GM20000 (cell line): Measurements from ENCODE around the gene C1GALT1.
A peak's percentile ranks its signal among the peaks of the same experiment; 100 is the strongest.
"Not testable (repeated sequence)": the region's sequence is repeated elsewhere in the genome, so short reads cannot be mapped to it uniquely, and the experiment has no call there.

Experiments
- DNase-seq: peaks from one replicate; pipeline ENCODE4 v3.0.0; 2012; ENCODE audit warnings: low spot score
- TF ChIP-seq, protein P1 (sequence below): IDR thresholded peaks from 2 replicates; pipeline ENCODE4 v1.5.1; 2012; ENCODE audit warnings: mild to moderate bottlenecking, control low read depth; ENCODE audit errors: extremely low read depth, missing control alignments

The C1GALT1 gene

DNA sequence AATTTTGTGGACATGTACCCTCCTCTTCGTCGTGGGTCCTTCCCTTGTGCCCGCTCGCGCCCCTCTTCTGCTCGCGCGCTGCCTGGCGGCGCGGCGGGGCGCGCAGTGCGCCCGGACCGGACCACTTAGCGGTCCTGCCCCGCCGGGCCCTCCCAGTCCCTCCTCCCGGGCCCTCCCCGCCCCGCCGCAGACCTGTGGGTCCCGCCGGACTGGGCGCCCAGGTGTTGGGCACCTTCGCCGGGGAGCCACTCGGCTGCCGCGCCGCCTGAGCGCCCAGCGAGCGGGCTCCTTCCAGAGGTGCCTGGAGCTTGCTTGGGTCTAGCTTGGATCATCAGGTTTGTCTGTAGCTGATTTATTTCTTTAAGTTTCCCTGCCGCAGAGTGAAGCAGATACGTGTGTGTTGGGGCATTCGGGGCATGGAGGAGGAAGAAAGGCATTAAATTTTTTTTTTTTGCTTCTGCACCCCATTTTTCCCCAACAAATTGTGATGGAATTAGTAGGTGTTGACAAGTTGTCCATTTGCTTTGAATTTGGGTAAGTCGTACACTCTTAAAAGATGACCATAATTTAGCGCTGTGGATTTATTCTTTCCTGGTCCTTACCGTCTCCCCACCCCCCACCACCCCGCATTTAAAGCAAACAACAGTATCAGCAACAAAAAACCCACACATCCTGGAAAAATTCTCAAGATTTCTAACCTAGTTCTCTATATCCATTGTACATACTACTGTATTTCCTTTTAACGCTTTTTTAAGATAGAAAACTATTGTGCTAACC lies 905 bp downstream of the C1GALT1 start:
- peak; percentile 66 for DNase-seq

DNA sequence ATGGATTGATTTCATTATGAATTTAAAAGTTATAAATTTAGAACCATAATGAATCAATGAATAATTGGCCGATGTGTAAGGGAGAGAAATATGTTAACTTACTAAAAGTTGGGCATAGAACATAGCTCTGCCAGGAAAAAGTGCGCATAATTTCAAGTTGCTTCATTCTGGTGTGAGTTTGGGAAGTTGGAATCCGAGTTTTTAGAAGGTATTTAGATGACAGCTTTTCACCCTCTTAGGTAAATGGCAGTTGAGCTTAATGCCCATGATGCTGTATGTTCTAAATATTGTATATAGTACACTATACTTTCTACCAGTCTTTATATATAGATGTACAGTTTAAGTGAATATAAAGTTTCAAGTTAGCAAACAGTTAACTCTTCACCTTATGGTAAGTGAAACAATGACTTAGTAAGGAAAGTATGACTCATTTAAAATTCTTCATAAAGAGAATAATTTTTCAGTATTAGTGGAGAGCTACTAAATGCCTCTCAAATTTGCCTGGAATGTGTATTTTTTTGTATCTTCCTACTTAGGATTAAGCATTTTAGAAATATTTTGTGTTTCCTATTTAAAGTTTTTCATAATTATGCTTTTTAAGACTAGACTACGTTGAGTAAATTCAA lies 1.6 kb downstream of the C1GALT1 start:
- DNase-seq = peak; percentile 28
- TF ChIP-seq, protein P1, sequence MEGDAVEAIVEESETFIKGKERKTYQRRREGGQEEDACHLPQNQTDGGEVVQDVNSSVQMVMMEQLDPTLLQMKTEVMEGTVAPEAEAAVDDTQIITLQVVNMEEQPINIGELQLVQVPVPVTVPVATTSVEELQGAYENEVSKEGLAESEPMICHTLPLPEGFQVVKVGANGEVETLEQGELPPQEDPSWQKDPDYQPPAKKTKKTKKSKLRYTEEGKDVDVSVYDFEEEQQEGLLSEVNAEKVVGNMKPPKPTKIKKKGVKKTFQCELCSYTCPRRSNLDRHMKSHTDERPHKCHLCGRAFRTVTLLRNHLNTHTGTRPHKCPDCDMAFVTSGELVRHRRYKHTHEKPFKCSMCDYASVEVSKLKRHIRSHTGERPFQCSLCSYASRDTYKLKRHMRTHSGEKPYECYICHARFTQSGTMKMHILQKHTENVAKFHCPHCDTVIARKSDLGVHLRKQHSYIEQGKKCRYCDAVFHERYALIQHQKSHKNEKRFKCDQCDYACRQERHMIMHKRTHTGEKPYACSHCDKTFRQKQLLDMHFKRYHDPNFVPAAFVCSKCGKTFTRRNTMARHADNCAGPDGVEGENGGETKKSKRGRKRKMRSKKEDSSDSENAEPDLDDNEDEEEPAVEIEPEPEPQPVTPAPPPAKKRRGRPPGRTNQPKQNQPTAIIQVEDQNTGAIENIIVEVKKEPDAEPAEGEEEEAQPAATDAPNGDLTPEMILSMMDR = no peak

More for the DNA sequence above, 905 bp downstream of the C1GALT1 start:
- TF ChIP-seq, protein P1 = no peak

DNA sequence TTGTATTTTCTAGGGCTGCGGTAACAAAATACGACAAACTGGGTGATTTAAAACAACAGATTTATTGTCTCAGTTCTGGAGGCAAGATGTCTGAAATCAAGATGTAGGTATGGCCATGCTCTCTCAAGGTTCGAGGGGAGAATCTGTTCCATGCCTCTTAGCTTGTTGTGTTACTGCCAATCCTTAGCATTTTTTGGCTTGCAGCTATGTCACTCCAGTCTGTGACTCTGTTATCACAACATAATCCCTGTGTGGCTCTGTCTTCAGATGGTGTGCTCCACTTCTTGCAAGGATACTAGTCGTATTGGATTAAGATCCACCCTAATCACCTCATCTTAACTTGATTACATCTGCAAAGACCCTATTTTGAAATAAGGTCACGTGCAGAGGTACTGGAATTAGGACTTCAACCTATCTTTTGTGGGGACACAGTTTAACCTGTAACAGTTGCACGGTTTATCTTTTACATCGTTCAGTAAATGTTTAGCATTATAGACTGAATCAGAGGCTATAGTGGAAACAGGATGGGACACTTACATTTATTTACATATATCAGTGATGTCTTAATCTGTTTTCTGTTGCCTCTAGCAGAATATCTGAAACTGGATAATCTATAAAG lies 3.1 kb downstream of the C1GALT1 start:
- DNase-seq = no peak

DNA sequence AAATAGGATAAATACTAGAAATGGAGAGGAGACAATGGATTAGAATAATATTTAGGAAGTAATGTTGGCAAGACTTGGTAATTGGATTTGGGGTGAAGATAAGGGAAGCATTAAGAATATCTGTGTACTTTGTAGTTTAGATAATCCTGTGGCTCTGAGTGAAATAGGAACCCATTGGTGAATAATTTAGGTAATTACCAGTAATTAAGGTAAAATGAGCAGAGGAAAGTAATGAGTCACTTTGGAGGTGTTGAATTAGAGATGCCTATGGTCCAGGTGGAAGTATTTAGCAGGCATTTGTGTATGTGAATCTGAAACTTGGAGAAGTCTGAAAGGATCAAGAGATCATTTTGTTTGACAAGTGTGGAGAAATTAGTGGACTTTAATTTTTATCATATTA lies 5.7 kb downstream of the C1GALT1 start:
- DNase-seq = no peak
- TF ChIP-seq, protein P1 = no peak

More for the DNA sequence above, 3.1 kb downstream of the C1GALT1 start:
- TF ChIP-seq, protein P1 = no peak

DNA sequence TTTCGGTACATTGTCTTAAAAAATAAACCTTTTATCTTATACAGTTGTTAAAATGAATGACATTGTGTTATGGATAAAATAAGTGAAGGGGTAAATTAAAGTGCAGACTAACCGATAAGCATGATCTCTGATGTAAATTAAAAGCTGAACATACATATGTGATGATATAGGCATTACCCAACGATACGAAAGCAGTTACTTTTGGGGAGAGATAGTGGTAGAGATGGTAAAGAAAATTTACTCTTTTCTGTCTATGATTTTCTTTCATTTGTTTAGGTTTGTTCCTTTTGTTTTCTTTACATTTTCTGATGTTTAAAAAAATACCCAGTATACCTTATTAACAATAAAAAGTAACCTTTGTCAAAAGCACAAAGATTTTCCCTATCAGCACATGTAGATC lies 6.4 kb downstream of the C1GALT1 start:
- TF ChIP-seq, protein P1 = no peak
- DNase-seq = no peak

DNA sequence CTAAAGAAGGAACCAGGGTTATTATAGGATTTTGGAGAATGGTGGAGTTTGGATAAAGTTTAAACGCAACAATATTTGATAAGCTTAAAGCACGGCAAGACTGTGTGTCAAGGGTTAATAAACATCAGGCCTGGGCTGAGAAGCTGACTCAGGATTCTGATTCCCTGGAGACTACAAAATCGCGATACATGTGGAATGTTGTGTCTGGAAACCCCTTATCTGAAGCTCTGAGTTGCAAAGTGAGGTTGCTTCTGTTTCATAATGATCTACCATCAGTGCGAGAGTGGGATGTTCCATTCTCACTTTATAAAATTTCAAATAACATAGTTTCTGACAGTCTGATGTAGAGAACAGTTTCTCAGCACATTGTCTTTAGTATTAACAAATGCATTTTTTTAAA lies 7.8 kb downstream of the C1GALT1 start:
- DNase-seq = no peak
- TF ChIP-seq, protein P1 = no peak

DNA sequence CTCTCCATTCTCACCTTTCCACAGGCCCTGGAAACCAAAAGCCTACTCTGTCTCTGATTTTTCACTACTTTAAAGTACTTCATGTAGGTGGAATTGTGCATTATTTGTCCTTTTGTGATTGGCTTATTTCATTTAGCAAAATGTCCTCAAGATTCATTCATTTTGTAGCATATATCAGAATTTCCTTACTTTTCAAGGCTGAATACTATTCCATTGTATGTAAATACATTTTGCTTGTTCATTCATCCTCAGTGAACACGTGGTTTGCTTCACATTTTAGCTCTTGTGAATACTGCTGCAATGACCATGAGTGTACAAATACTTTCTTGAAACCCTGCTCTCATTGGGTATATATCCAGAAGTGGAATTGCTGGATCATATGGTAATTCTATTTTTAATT lies 8.8 kb downstream of the C1GALT1 start:
- TF ChIP-seq, protein P1 = no peak
- DNase-seq = no peak

DNA sequence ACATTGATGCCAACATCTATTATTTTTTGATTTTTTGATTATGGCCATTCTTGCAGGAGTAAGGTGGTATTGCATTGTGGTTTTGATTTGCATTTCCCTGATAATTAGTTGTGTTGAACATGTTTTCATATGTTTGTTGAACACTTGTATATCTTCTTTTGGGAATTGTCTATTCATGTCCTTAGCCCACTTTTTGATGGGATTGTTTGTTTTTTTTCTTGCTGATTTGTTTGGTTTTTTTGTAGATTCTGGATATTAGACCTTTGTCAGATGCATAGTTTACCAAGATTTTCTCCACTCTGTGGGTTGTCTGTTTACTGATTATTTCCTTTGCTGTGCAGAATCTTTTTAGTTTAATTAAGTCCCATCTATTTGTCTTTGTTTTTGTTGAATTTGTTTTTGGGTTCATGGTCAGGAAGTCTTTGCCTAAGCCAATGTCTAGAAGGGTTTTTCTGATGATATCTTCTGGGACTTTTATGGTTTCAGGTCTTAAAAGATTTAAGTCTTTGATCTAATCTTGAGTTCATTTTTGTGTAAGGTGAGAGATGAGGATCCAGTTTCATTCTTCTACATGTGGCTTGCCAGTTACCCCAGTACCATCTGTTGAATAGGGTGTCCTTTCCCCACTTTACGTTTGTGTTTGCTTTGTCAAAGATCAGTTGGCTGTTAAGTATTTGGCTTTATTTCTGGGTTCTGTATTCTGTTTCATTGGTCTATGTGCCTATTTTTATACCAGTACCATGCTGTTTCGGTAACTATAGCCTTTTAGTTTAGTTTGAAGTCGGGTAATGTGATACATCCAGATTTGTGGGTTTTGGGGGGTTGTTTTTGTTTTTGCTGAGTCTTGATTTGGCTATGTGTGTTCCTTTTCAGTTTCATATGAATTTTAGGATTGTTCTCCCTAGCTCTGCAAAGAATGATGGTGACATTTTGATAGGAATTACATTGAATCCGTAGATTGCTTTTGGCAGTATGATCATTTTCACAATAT lies 10.7 kb downstream of the C1GALT1 start:
- not testable (repeated sequence) for DNase-seq

DNA sequence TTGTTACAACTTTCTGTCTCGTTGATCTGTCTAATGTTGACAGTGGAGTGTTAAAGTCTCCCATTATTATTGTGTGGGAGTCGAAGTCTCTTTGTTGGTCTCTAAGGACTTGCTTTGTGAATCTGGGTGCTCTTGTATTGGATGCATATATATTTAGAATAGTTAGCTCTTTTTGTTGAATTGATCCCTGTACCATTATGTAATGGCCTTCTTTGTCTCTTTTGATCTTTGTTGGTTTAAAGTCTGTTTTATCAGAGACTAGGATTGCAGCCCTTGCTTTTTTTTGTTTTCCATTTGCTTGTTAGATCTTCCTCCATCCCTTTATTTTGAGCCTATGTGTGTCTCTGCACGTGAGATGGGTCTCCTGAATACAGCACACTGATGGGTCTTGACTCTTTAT lies 17.2 kb downstream of the C1GALT1 start:
- DNase-seq = not testable (repeated sequence)

DNA sequence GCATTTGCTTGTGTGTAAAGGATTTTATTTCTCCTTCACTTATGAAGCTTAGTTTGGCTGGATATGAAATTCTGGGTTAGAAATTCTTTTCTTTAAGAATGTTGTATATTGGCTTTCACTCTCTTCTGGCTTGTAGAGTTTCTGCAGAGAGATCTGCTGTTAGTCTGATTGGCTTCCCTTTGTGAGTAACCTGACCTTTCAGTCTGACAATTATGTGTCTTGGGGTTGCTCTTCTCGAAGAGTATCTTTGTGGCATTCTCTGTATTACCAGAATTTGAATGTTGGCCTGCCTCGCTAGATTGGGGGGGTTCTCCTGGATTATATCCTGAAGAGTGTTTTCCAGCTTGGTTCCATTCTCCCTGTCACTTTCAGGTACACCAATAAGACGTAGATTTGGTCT lies 17.9 kb downstream of the C1GALT1 start:
- DNase-seq = not testable (repeated sequence)
